Prostate gland (tissue), 2 donors: ENCODE data around the gene EHD1. TPM values are rescaled to one million over a fixed set of nuclear protein-coding genes. Genes with fewer than 3 reads are reported as not detected.

Source experiments
- DNase-seq: peaks from one replicate; pipeline ENCODE4 v3.0.0-alpha.2; 2019; ENCODE audit warnings: low spot score
- H3K27ac ChIP-seq, 2 donors: fragments of 200-600 bp; sonication (generic); 2 replicates each; pipeline ENCODE4 v1.5.1; 2017 to 2019
- H3K27me3 ChIP-seq: fragments of 200-600 bp; sonication (generic); replicated peaks from 2 replicates; pipeline ENCODE4 v1.5.1; 2019; ENCODE audit not compliant: insufficient read depth
- H3K36me3 ChIP-seq, 2 donors: fragments of 200-600 bp; sonication (generic); 1 replicate in 1 of 2; 2 replicates in 1 of 2; pipeline versions ENCODE4 v1.5.1 to v1.8.1; 2017 to 2019
- H3K4me1 ChIP-seq: fragments of 200-600 bp; sonication (generic); replicated peaks from 2 replicates; pipeline ENCODE4 v1.5.1; 2019
- H3K4me3 ChIP-seq, 2 donors: fragments of 200-600 bp; sonication (generic); 2 replicates each; pipeline ENCODE4 v1.5.1; 2017 to 2019
- H3K9me3 ChIP-seq: fragments of 200-600 bp; sonication (generic); 2 replicates; pipeline ENCODE4 v1.5.1; 2017
- CTCF ChIP-seq, 4 experiments: fragments of 200-600 bp in 2 of 4; fragments of 450-650 bp in 2 of 4; sonication (generic) in 2 of 4; IDR thresholded peaks; 1 replicate in 3 of 4; 2 replicates in 1 of 4; pipeline ENCODE4 v1.5.1; 2016 to 2019; ENCODE audit warnings: antibody characterized with exemption in 4 of 4, mild to moderate bottlenecking in 2 of 4, moderate library complexity in 2 of 4
- POLR2A ChIP-seq: fragments of 450-650 bp; IDR thresholded peaks from one replicate; pipeline ENCODE4 v1.6.1; 2016; ENCODE audit warnings: antibody characterized with exemption, mild to moderate bottlenecking
- POLR2AphosphoS5 ChIP-seq: sonication (generic); formaldehyde crosslinking; IDR thresholded peaks from one replicate; pipeline ENCODE4 v1.6.1; 2017; ENCODE audit warnings: antibody characterized with exemption
- WGBS: methylation state at CpG from one replicate; pipeline ENCODE4 v1.1.5; 2018; 5-methylcytosine and 5-hydroxymethylcytosine counted together
- intact Hi-C: fragments of 100-400 bp; cut with DNase I; formaldehyde crosslinking; loops from one replicate; pipeline ENCODE4 v1.14.2; 2022
- total RNA-seq, 2 donors: library from RNA; depleted of rRNA; stranded (reverse); fragments of >200 nt; gene quantifications; one replicate each; pipeline ENCODE4 v1.1.0, GENCODE V29; 2016

Gene EHD1
- total RNA-seq, 2 donors from 2014 or later, result 38.8 to 104 TPM

- Histone ChIP-seq H3K36me3 (peaks cover 0 to 4% of the 10 kb centered on the region in 2 donors), H3K27ac (no peak overlapping the region), H3K27me3 (no peaks in the 10 kb centered on the region), H3K4me1 (peaks cover 7% of the 10 kb centered on the region), H3K4me3 (no peak overlapping the region), H3K9me3 (no peaks in the 10 kb centered on the region)
- intact Hi-C loops, result no loop called here
- no peak for DNase-seq
- TF ChIP-seq POLR2A (no peak), CTCF (IDR thresholded peaks at IDR 0.05) (no peak), POLR2AphosphoS5 (no peak)
- WGBS, result 92% methylated on average over 9 of the region's 9 CpGs
These were observed 72.9 kb downstream of the EHD1 start for GRCh38 chr11:64805481-64805880.

GRCh38 chr11:64804346-64805210 lies 73.8 kb downstream of the EHD1 start:
- Histone ChIP-seq H3K9me3 (no peaks in the 10 kb centered on the region), H3K27me3 (no peaks in the 10 kb centered on the region), H3K4me1 (peaks cover 7% of the 10 kb centered on the region), H3K4me3 (no peak overlapping the region), H3K36me3 (peaks cover 0 to 4% of the 10 kb centered on the region in 2 donors), H3K27ac (peak overlapping the region; percentile 77 to 90)
- intact Hi-C loops, result no loop called here
- 92% methylated on average over 35 of the region's 41 CpGs for WGBS
- no peak for DNase-seq
- TF ChIP-seq POLR2A (no peak), POLR2AphosphoS5 (no peak), CTCF (IDR thresholded peaks at IDR 0.05) (no peak)

- H3K27ac ChIP-seq, result peak overlapping the region; percentile 77 to 90
- intact Hi-C loops, result loop anchor here (2.0 kb wide), 1 partner anchor 29 kb away; no protein-coding TSS in a partner anchor
- peak overlapping the region; percentile 57 to 58 for H3K4me3 ChIP-seq
- peaks cover 7% of the 10 kb centered on the region for H3K4me1 ChIP-seq
- no peaks in the 10 kb centered on the region for H3K9me3 ChIP-seq
- WGBS, result 36% methylated on average over 15 of the region's 15 CpGs
- peaks cover 0 to 4% of the 10 kb centered on the region in 2 donors for H3K36me3 ChIP-seq
- TF ChIP-seq CTCF (IDR thresholded peaks at IDR 0.05), result no peak
- no peak for TF ChIP-seq POLR2AphosphoS5
- TF ChIP-seq POLR2A, result no peak
- H3K27me3 ChIP-seq, result no peaks in the 10 kb centered on the region
- no peak for DNase-seq
These were observed 74.5 kb downstream of the EHD1 start for GRCh38 chr11:64803846-64804345.

GRCh38 chr11:64803158-64803845 lies 75.1 kb downstream of the EHD1 start, which contains the start of gene MAP4K2:
TSS of gene MAP4K2 (minus strand) at chr11:64803214. CDS start at chr11:64803149, 65 bp downstream.
- peaks cover 7% of the 10 kb centered on the region for H3K4me1 ChIP-seq
- peak in 1 of 4 experiments; percentile 40 for TF ChIP-seq CTCF (IDR thresholded peaks at IDR 0.05)
- peak; percentile 43 for TF ChIP-seq POLR2AphosphoS5
- no peak for TF ChIP-seq POLR2A
- WGBS, result under 1% methylated on average over 40 of the region's 58 CpGs

More at GRCh38 chr11:64803158-64803845, 75.1 kb downstream of the EHD1 start, which contains the start of gene MAP4K2:
- Histone ChIP-seq H3K27ac (peak within 1 kb of the TSS; percentile 83 to 90), H3K4me3 (peak within 1 kb of the TSS; percentile 57 to 58), H3K27me3 (no peaks in the 10 kb centered on the region), H3K36me3 (peaks cover 0 to 4% of the 10 kb centered on the region in 2 donors), H3K9me3 (no peaks in the 10 kb centered on the region)
- peak; percentile 87 for DNase-seq
- intact Hi-C loops, result loop anchor here (2.0 kb wide), 1 partner anchor 29 kb away; no protein-coding TSS in a partner anchor
